CD14-positive monocyte (primary cell): Measurements from ENCODE around the gene PEA15. TPM values are rescaled to one million over a fixed set of nuclear protein-coding genes. Genes with fewer than 3 reads are reported as not detected.

ENCODE experiments used
- DNase-seq, 3 donors: peaks; one replicate each; pipeline ENCODE4 v3.0.0-alpha.2; 2011 to 2022
- H2AFZ ChIP-seq: 2 replicates; pipeline ENCODE4 v1.6.0; 2012; ENCODE audit warnings: mild to moderate bottlenecking, low read depth, low read length, inconsistent platforms; ENCODE audit not compliant: insufficient read depth, poor library complexity, severe bottlenecking
- H3K27ac ChIP-seq, 2 donors: 1 replicate in 1 of 2; 2 replicates in 1 of 2; pipeline ENCODE4 v1.5.1; 2012 to 2013; ENCODE audit warnings: low read length in 2 of 2, control low read depth in 1 of 2, inconsistent platforms in 1 of 2, low read depth in 1 of 2, mild to moderate bottlenecking in 1 of 2
- H3K27me3 ChIP-seq, 2 donors: one replicate each; pipeline versions ENCODE4 v1.6.0 to v1.6.1; 2011 to 2013; ENCODE audit warnings: low read length in 2 of 2; ENCODE audit not compliant: control insufficient read depth in 2 of 2, insufficient read depth in 2 of 2
- H3K36me3 ChIP-seq, 2 donors: replicated peaks in 1 of 2; 1 replicate in 1 of 2; 2 replicates in 1 of 2; pipeline versions ENCODE4 v1.5.1 to v1.6.1; 2012 to 2013; ENCODE audit warnings: low read length in 2 of 2, control low read depth in 1 of 2, inconsistent platforms in 1 of 2, mild to moderate bottlenecking in 1 of 2; ENCODE audit not compliant: insufficient read depth in 2 of 2, control insufficient read depth in 1 of 2
- H3K4me1 ChIP-seq, 2 donors: 1 replicate in 1 of 2; 2 replicates in 1 of 2; pipeline versions ENCODE4 v1.5.1 to v1.6.1; 2012 to 2013; ENCODE audit warnings: low read length in 2 of 2, control low read depth in 1 of 2, inconsistent platforms in 1 of 2, mild to moderate bottlenecking in 1 of 2, moderate library complexity in 1 of 2; ENCODE audit not compliant: insufficient read depth in 2 of 2, control insufficient read depth in 1 of 2
- H3K4me2 ChIP-seq: replicated peaks from 2 replicates; pipeline ENCODE3; 2012; ENCODE audit warnings: low read length, moderate library complexity, mild to moderate bottlenecking; ENCODE audit not compliant: poor library complexity, severe bottlenecking; ENCODE audit errors: extremely low read depth
- H3K4me3 ChIP-seq, 3 experiments: fragments of 200-600 bp in 1 of 3; sonication (generic) in 1 of 3; replicated peaks in 1 of 3; 1 replicate in 2 of 3; 2 replicates in 1 of 3; pipeline ENCODE4 v1.5.1; 2011 to 2013; ENCODE audit warnings: low read length in 3 of 3, mild to moderate bottlenecking in 3 of 3, control low read depth in 2 of 3, low read depth in 2 of 3, inconsistent platforms in 1 of 3, moderate library complexity in 1 of 3
- H3K79me2 ChIP-seq: 2 replicates; pipeline ENCODE4 v1.6.0; 2012; ENCODE audit warnings: mild to moderate bottlenecking, control low read depth, inconsistent platforms, low read length, moderate library complexity; ENCODE audit not compliant: insufficient read depth
- H3K9ac ChIP-seq: 2 replicates; pipeline ENCODE4 v1.6.0; 2017; ENCODE audit warnings: low read length, mild to moderate bottlenecking; ENCODE audit not compliant: insufficient read depth, poor library complexity, severe bottlenecking
- H3K9me3 ChIP-seq, 2 donors: replicated peaks in 1 of 2; 1 replicate in 1 of 2; 2 replicates in 1 of 2; pipeline versions ENCODE4 v1.5.1 to v1.6.1; 2012 to 2013; ENCODE audit warnings: low read length in 2 of 2, control low read depth in 1 of 2; ENCODE audit not compliant: control insufficient read depth in 1 of 2, insufficient read depth in 1 of 2
- H4K20me1 ChIP-seq: 2 replicates; pipeline ENCODE4 v1.6.0; 2012; ENCODE audit warnings: mild to moderate bottlenecking, low read length, control low read depth, moderate library complexity; ENCODE audit not compliant: insufficient read depth
- H3K27ac Mint-ChIP-seq, 7 donors: one replicate each; pipeline ENCODE4 v1.8.0; 2020; ENCODE audit warnings: mild to moderate bottlenecking in 7 of 7, mixed read lengths in 7 of 7, moderate library complexity in 6 of 7, inconsistent platforms in 2 of 7
- H3K27me3 Mint-ChIP-seq, 3 donors: one replicate each; pipeline ENCODE4 v1.8.0; 2021 to 2022; ENCODE audit warnings: low read depth in 3 of 3, mild to moderate bottlenecking in 3 of 3, mixed read lengths in 3 of 3, moderate library complexity in 3 of 3, inconsistent platforms in 1 of 3
- H3K36me3 Mint-ChIP-seq, 2 donors: one replicate each; pipeline ENCODE4 v1.8.0; 2020; ENCODE audit warnings: mixed read lengths in 2 of 2, inconsistent platforms in 1 of 2, mild to moderate bottlenecking in 1 of 2
- H3K4me1 Mint-ChIP-seq: one replicate; pipeline ENCODE4 v1.8.0; 2020; ENCODE audit warnings: mild to moderate bottlenecking, mixed read lengths
- H3K4me3 Mint-ChIP-seq, 2 donors: one replicate each; pipeline ENCODE4 v1.8.0; 2020; ENCODE audit warnings: mild to moderate bottlenecking in 2 of 2, mixed read lengths in 2 of 2, moderate library complexity in 1 of 2
- H3K9me3 Mint-ChIP-seq, 7 donors: one replicate each; pipeline ENCODE4 v1.8.0; 2020 to 2022; ENCODE audit warnings: mixed read lengths in 7 of 7, mild to moderate bottlenecking in 6 of 7, moderate library complexity in 6 of 7, inconsistent platforms in 2 of 7
- WGBS: methylation state at CpG from one replicate; pipeline ENCODE4 v1.1.5; 2013; ENCODE audit warnings: missing lambda C conversion rate; ENCODE audit not compliant: insufficient coverage; 5-methylcytosine and 5-hydroxymethylcytosine counted together
- intact Hi-C, 2 donors: fragments of 100-400 bp; cut with micrococcal nuclease; formaldehyde crosslinking; loops; one replicate each; pipeline versions ENCODE4 v1.15.0 to v1.15.1; 2023
- polyA plus RNA-seq, 3 donors: library from polyadenylated mRNA; depleted of rRNA in 1 of 3; unstranded in 2 of 3; stranded (reverse) in 1 of 3; fragments of 300-500 nt in 2 of 3; fragments of >200 nt in 1 of 3; fragmentation: Illumina TruSeq in 2 of 3; gene quantifications; 1 replicate in 2 of 3; 2 replicates in 1 of 3; pipeline ENCODE4 v1.2.3, GENCODE V29; 2012 to 2021
- TF ChIP-seq, protein P1 (sequence below): fragments of 200-600 bp; IDR thresholded peaks from one replicate; pipeline ENCODE4 v1.8.0; 2022; ENCODE audit warnings: antibody characterized with exemption, mild to moderate bottlenecking

PEA15 gene
- polyA plus RNA-seq, 3 donors = 23.6 to 163 (median 38.1) TPM

DNA sequence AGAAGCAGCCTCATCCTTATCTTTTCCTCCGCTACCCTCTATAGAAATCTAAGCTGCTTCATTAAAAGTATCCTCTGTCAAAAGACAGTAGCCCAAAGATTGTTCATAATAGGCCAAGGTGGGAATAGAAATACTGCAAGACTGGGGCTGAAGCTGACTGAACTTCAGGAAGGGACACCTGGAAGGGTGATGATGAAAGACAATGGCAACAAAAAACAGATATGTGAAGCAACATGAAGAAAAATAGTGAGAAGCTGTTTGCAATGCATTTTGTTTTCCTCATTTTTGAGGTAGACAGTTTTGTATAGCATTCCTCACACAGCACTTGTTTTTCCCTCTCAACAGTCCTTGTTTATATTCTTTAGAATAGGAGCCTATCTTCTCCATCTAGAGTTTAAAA lies 40.2 kb downstream of the PEA15 start:
- no peak overlapping the region for H3K4me2 ChIP-seq
- DNase-seq = no peak
- peaks cover 52 to 58% of the 10 kb centered on the region in 2 donors for H3K36me3 Mint-ChIP-seq
- intact Hi-C loops = no loop called here
- H2AFZ ChIP-seq = no peak overlapping the region
- H3K27ac ChIP-seq = no peak overlapping the region
- no peaks in the 10 kb centered on the region for H3K9me3 Mint-ChIP-seq
- H3K4me1 Mint-ChIP-seq = no peaks in the 10 kb centered on the region
- no peak overlapping the region for H3K4me3 ChIP-seq
- no peak overlapping the region for H3K4me3 Mint-ChIP-seq
- no peak overlapping the region for H3K9ac ChIP-seq
- peaks cover 63% of the 10 kb centered on the region for H4K20me1 ChIP-seq
- TF ChIP-seq, protein P1, sequence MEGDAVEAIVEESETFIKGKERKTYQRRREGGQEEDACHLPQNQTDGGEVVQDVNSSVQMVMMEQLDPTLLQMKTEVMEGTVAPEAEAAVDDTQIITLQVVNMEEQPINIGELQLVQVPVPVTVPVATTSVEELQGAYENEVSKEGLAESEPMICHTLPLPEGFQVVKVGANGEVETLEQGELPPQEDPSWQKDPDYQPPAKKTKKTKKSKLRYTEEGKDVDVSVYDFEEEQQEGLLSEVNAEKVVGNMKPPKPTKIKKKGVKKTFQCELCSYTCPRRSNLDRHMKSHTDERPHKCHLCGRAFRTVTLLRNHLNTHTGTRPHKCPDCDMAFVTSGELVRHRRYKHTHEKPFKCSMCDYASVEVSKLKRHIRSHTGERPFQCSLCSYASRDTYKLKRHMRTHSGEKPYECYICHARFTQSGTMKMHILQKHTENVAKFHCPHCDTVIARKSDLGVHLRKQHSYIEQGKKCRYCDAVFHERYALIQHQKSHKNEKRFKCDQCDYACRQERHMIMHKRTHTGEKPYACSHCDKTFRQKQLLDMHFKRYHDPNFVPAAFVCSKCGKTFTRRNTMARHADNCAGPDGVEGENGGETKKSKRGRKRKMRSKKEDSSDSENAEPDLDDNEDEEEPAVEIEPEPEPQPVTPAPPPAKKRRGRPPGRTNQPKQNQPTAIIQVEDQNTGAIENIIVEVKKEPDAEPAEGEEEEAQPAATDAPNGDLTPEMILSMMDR = no peak
- no CpG with 5 or more reads among the region's 1 CpG for WGBS
- H3K9me3 ChIP-seq = no peaks in the 10 kb centered on the region
- no peaks in the 10 kb centered on the region for H3K4me1 ChIP-seq
- H3K79me2 ChIP-seq = peaks cover 61% of the 10 kb centered on the region
- peaks cover 27 to 53% of the 10 kb centered on the region in 2 donors for H3K36me3 ChIP-seq
- peak overlapping the region in 1 of 7 donors; percentile 50 for H3K27ac Mint-ChIP-seq
- peaks cover 0 to 2% (median 0%) of the 10 kb centered on the region in 3 donors for H3K27me3 Mint-ChIP-seq
- H3K27me3 ChIP-seq = no peaks in the 10 kb centered on the region

DNA sequence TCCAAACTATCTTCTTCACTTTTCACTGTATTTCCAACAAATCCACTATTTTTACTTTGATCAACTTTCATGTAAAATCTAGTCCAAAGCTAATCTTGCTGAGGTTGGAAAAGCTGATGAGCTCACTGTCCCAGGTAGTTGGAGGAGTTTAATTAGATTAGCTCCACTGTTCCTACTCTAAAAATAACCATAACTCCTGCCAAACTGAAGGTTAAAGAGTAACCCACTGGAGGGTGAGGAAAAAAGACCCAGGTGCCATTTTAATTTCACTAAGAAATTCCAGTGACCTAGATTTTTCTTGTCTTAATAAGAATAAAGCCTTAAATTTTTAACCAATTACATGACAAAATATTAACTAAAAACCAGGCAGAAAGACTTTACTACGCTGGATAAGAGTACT lies 41.9 kb downstream of the PEA15 start:
- peaks cover 77% of the 10 kb centered on the region for H3K79me2 ChIP-seq
- WGBS = no CpG with 5 or more reads among the region's 1 CpG
- intact Hi-C loops = no loop called here
- H3K36me3 ChIP-seq = peaks cover 26 to 51% of the 10 kb centered on the region in 2 donors
- H3K4me1 ChIP-seq = no peaks in the 10 kb centered on the region
- DNase-seq = no peak
- H3K4me3 ChIP-seq = no peak overlapping the region
- H4K20me1 ChIP-seq = peaks cover 76% of the 10 kb centered on the region
- peaks cover 0 to 3% (median 0%) of the 10 kb centered on the region in 3 donors for H3K27me3 Mint-ChIP-seq
- H3K9me3 ChIP-seq = no peaks in the 10 kb centered on the region
- H3K9me3 Mint-ChIP-seq = no peaks in the 10 kb centered on the region
- no peaks in the 10 kb centered on the region for H3K4me1 Mint-ChIP-seq
- no peak overlapping the region for H3K9ac ChIP-seq
- H3K27me3 ChIP-seq = no peaks in the 10 kb centered on the region
- no peak overlapping the region for H3K4me2 ChIP-seq
- H3K36me3 Mint-ChIP-seq = peaks cover 51 to 53% of the 10 kb centered on the region in 2 donors
- no peak overlapping the region for H3K27ac Mint-ChIP-seq
- no peak overlapping the region for H3K4me3 Mint-ChIP-seq
- H3K27ac ChIP-seq = no peak overlapping the region
- H2AFZ ChIP-seq = no peak overlapping the region
- TF ChIP-seq, protein P1 = no peak
